Stomach (tissue), 4 donors: ENCODE measurements around the gene NR5A2.

ENCODE experiments used
- CTCF ChIP-seq, 7 experiments: fragments of 450-650 bp in 4 of 7; fragments of 200-600 bp in 3 of 7; sonication (generic) in 3 of 7; IDR thresholded peaks; one replicate each; pipeline ENCODE4 v1.5.1; 2016 to 2019; ENCODE audit warnings: antibody characterized with exemption in 7 of 7, control low read depth in 2 of 7, mild to moderate bottlenecking in 1 of 7
- EP300 ChIP-seq: sonication (generic); formaldehyde crosslinking; IDR thresholded peaks from one replicate; pipeline ENCODE4 v1.6.1; 2017; ENCODE audit warnings: antibody characterized with exemption
- POLR2A ChIP-seq, 4 donors: fragments of 450-650 bp; IDR thresholded peaks; one replicate each; pipeline ENCODE4 v1.6.1; 2016; ENCODE audit warnings: antibody characterized with exemption in 4 of 4, control low read depth in 2 of 4, mild to moderate bottlenecking in 1 of 4, moderate library complexity in 1 of 4

DNA sequence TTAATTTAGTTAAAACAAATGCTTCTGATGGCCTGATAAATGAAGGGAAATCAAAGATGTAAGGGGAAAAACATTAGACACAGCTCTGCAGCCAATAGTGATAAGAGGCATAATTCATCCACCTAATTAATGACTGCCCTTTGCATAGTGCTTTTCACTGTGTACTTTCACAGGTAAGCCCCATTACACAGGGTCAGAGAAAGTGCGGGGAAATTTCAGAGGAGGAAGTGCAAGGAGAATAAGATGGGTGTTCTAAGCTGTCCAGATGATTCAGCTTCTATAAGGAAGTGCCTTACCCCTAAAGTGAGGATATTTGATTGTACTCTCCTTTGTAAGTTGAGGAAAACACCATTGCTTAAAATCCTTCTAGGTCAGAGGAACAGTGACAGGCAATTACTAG is 88.0 kb downstream of the NR5A2 start:
- TF ChIP-seq POLR2A (IDR thresholded peaks at IDR 0.05), result no peak
- TF ChIP-seq CTCF (IDR thresholded peaks at IDR 0.05), result no peak
- no peak for TF ChIP-seq EP300
